ENCODE data around the gene DECR2.

GRCh38 chr16:359871-360697 is 41.6 kb upstream of the DECR2 start:
- TF ChIP-seq CTCF (IDR thresholded peaks at IDR 0.05; ENCODE audit: poor library complexity), result no peak
- no peak for TF ChIP-seq EZH2 (IDR thresholded peaks at IDR 0.05; ENCODE audit: borderline replicate concordance)
- no peak for TF ChIP-seq EZH2phosphoT487 (IDR thresholded peaks at IDR 0.05; ENCODE audit: low read depth, severe bottlenecking, unreplicated experiment)
